ENCODE measurements around the gene PRAMEF2.
"Not testable (repeated sequence)": the region's sequence is repeated elsewhere in the genome, so short reads cannot be mapped to it uniquely, and the experiment has no call there.

Gene PRAMEF2

DNA sequence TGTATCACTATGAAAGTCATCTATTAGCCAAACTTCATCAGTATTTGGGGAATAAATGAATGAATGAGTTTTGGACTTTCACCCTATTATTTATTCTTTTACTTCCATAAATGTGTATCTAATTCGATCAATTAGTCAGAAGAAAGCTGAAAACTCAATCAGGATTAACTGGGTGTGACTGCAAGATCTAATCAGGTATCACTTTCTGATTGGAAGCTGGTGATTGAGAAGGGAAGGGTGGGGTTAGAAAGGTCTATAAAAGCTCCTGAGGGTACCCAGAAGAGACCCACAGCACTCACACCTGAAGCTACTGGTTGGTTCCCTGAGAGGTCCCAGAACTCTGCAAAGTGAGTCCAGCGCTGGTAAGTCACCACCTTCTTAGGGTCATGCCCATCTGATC, at the start of gene PRAMEF2:
Gene PRAMEF2, plus strand, starts transcription at position 301 of the 400 bp plus-strand sequence. CDS start 1,924 bp downstream, outside the sequence.
- not testable (repeated sequence) for DNase-seq (ENCODE audit: low read depth)

- DNase-seq (ENCODE audit: low read depth), result no peak
These were observed 47.0 kb upstream of the PRAMEF2 start for GRCh38 chr1:12809933-12810332.

GRCh38 chr1:12810691-12811408, 46.0 kb upstream of the PRAMEF2 start:
- no peak for DNase-seq (ENCODE audit: low read depth)

- no peak for DNase-seq (ENCODE audit: low read depth)
These were observed 45.5 kb upstream of the PRAMEF2 start for GRCh38 chr1:12811409-12811784.

- not testable (repeated sequence) for DNase-seq (ENCODE audit: low read depth)
These were observed 37.8 kb upstream of the PRAMEF2 start for GRCh38 chr1:12819061-12819460.

DNA sequence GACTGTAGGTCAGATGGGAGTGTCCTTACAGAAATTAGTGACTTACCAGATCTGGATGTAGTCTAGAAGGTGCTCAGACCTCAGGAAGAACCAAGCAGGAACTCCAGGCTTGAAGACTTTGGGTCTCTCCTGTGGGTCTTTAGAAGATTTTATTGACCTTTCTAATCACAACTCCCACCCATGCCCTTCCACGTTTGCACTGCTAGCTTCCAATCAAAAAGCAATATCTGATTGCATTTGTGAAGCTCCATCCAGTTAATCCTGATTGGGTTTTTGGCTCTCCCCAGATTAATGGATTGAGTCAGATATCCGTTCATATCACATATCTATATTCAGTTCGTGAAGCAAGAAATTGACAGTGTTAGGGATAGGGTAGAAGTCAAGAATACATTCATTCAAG, 25.6 kb upstream of the PRAMEF2 start, which contains the start of gene PRAMEF11:
Gene PRAMEF11, minus strand, starts transcription at position 101 of the 400 bp plus-strand sequence. CDS start 2,621 bp downstream, outside the sequence.
- DNase-seq (ENCODE audit: low read depth), result not testable (repeated sequence)

GRCh38 chr1:12833251-12833650, 23.6 kb upstream of the PRAMEF2 start:
- DNase-seq (ENCODE audit: low read depth), result not testable (repeated sequence)

GRCh38 chr1:12848620-12849019, 8.3 kb upstream of the PRAMEF2 start, which contains the start of gene HNRNPCL1:
HNRNPCL1 (minus strand) TSS chr1:12848720; CDS start chr1:12848289, 431 bp downstream.
- DNase-seq (ENCODE audit: low read depth), result not testable (repeated sequence)

DNA sequence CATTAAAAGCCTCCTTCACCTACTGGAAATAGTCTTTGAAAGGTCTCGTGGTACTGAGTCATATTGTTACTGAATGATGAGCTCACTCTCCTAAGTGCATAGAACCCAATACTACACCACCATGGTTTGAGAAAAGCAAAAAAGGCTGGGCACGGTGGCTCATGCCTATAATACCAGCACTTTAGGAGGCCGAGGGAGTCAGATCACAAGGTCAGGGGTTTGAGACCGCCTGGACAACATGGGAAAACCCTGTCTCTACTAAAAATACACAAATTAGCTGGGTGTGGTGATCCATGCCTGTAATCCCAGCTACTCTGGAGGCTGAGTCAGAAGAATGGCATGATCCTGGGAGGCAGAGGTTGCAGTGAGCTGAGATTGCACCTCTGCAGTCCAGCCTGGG, 5.1 kb upstream of the PRAMEF2 start:
- DNase-seq (ENCODE audit: low read depth), result no peak

- DNase-seq (ENCODE audit: low read depth), result not testable (repeated sequence)
These were observed 6.4 kb downstream of the PRAMEF2 start for GRCh38 chr1:12863131-12863880.

DNA sequence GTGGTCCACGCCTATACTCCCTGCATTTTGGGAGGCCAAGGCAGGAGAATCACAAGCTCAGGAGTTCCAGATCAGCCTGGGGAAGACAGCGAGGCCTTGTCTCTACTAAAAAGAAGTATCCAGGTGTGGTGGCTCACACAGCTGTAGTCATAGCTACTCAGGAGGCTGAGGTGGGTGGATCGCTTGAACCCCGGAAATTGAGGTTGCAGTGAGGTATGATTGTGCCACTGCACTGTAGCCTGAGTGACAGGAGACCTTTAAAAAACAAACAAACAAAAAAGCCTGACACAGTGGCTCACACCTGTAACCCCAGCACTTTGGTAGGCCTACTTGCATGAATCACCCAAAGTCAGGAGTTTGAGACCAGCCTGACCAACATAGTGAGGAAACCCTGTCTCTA, 21.6 kb downstream of the PRAMEF2 start:
- DNase-seq (ENCODE audit: low read depth), result not testable (repeated sequence)

GRCh38 chr1:12886101-12886500, 29.2 kb downstream of the PRAMEF2 start, which contains the start of gene PRAMEF4:
PRAMEF4 (minus strand) TSS chr1:12886201; CDS start chr1:12883394, 2,807 bp downstream.
- DNase-seq (ENCODE audit: low read depth), result not testable (repeated sequence)

- not testable (repeated sequence) for DNase-seq (ENCODE audit: low read depth)
These were observed 41.3 kb downstream of the PRAMEF2 start, which contains the start of gene PRAMEF10 for GRCh38 chr1:12898170-12898569. PRAMEF10 (minus strand) TSS chr1:12898270; CDS start chr1:12895847, 2,423 bp downstream.

GRCh38 chr1:12899186-12899585, 42.3 kb downstream of the PRAMEF2 start:
- not testable (repeated sequence) for DNase-seq (ENCODE audit: low read depth)

DNA sequence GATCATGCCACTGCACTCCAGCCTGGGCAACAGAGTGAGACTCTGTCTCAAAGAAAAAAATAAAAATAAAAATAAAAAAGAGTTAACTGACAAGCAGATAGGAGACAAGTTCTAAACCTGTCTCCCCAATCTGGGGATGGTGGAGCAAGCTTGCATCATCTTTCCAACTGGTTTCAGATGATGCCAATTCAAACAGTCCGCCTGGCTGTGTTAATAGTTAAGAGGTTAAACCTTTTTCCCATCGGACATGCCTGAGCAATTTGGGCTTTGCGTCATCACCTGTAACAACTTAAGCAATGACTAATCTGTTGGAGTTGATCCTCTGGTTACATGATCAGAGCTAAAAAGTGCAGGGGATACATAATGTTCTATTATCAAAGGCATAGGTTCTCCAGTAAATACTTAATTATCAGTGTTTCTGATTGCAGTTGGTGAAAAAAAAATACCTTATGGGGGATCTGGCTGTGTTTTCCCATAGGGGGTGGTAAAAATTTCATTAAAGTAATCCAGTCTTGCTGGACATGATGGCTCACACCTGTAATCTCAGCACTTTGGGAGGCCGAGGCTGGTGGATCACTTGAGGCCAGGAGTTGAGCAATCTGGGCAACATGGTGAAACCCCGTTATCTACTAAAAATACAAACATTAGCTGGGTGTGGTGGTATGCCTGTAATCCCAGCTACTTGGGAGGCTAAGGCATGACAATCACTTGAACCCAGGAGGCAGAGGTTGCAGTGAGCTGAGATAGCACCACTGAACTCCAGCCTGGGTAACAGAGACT, 47.1 kb downstream of the PRAMEF2 start:
- not testable (repeated sequence) for DNase-seq (ENCODE audit: low read depth)
